Stimulated activated CD4-positive, alpha-beta T cell treated with anti-CD3 and anti-CD28 coated beads, Interleukin-1b, Interleukin-23, amount 100 ng/mL, for 1 hour (primary cell): ENCODE data around the gene PDCD5.
"Not testable (repeated sequence)": the region's sequence is repeated elsewhere in the genome, so short reads cannot be mapped to it uniquely, and the experiment has no call there.

Experiments
- DNase-seq, 2 donors: peaks; one replicate each; pipeline ENCODE4 v3.0.0-alpha.2; 2020; ENCODE audit warnings: low read depth in 2 of 2

Gene PDCD5, protein sequence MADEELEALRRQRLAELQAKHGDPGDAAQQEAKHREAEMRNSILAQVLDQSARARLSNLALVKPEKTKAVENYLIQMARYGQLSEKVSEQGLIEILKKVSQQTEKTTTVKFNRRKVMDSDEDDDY

DNA sequence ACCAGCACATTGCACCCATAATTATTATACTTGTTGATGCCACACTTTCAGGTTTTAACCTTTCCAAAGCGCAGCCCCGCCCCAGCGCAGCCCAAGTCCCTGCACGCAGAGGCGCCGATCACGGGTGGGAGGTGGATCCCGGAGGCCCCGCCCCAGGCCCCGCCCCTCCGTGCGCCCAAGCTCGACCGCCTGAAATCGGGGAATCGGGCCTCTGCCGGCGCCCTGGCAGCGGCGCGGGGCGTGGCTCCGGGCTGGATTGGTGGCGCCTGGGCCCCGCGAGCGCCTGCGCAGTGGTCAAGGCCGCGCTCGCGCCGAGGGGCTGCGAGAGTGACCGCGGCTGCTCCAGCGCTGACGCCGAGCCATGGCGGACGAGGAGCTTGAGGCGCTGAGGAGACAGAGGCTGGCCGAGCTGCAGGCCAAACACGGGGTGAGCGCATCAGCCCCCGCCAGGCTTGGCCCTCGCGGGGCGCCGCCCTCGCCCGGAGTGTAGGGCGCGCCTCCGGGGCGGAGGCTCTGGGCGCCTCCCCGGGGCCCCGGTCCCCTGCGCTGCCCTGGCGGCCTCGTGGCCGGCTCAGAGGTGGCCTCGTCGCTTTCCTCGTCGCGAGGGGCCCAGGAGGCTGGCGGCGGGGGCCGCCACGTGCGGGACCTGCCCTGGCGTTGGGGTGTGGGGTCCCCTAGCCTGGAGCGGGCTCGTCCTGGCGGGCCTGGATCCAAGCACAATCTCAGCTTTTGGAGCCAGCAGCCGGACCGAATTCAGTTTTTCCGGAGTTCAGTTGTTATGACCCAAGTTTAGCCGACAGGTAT is at the start of gene PDCD5:
PDCD5 (plus strand) TSS at position 290 of the 804 bp plus-strand sequence; CDS start at position 362, 72 bp downstream.
- DNase-seq, result peak; percentile 92 to 97

DNA sequence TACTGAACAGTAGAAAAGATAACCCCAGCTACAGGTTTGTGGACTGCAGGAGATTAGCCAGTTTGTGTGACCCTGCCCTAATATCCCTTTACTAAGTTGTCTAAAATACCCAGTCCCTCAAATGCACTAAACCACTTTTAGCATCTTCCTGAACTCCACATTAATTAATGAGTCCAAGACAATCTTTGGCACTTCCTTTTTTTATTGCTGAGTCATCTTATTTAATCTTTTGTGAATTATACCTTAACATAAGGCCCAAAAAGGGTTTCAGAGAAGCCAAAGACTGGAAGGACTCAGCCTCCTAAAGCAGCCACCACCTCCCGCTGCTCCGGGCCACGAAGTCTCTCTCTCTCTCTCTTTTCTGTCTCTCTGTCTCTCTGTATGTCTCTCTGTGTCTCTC is 48.8 kb upstream of the PDCD5 start:
- DNase-seq, result no peak

DNA sequence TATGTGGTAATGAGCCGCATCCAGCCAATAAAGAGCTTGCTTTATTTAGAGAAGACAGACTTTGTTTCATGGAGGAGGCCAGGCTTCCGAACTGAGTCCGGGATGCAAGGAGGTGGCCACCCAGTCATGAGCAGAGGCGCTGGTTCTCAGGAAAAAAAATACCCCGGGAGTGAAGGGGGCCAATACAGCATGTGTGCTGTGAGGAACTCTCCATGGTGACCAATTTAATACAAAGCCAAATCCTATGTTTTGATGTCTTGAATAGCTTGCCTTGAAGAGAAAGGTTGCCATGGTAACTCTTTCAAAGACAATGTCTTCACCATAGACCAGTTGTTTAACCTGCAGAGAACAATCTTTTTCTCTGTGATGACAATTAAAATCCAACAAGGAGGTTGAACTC is 43.4 kb upstream of the PDCD5 start:
- DNase-seq, result no peak

DNA sequence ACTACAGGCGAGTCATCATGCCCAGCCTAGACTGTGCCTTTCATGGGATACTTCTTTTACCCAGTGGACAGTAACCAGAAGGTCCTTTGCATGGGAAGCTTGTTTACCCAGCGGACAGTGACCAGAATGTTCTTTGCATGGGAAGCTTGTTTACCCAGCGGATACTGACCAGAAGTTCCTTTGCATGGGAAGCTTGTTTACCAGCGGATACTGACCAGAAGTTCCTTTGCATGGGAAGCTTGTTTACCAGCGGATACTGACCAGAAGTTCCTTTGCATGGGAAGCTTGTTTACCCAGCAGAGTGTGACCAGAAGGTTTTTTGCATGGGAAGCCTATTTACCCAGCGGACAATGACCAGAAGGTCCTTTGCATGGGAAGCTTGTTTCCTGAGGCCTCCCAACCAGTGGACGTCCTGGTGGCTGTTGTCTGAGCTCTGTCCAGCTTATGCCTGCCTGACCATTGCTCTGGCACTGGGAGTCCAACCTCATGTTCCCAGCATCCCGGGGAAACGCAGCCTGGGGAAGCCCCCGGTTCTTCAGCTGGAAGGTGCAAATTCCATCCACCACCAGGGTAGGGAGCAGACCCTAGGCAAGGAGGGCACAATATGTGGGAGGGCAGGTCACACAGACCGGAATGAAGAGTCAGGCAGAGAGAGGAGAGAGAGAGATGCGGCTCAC is 41.6 kb upstream of the PDCD5 start:
- DNase-seq, result no peak

DNA sequence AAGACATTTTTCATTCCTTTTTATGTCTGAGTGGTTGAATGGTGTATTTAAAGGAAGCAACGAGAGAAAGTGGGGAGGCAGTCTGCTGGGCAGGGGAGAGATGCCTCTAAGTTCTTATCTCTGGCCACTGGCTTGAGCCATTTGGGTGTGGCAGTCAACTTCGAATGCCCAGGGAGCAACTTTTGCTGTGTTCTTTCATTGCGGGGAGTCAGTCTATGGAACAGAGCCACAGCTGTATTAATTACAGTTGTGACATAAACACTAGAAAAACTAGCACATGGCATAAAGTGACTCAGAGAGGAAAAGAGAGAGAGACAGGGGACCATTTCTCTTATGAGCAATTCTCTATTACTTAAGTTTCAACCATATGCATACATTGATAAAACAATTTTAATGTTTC is 40.4 kb upstream of the PDCD5 start:
- DNase-seq, result no peak

DNA sequence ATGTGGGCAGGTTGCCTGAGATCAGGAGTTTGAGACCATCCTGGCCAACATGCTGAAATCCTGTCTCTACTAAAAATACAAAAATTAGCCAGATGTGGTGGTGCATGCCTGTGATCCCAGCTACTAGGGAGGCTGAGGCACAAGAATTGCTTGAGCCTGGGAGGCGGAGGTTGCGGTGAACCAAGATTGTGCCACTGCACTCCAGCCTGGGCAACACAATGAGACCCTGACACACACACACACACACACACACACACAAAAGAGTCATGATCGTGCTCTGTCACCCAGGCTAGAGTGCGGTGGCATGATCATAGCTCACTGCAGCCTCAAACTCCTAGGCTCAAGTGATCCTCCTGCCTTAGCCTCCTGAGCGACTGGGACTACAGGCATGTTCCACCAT is 39.6 kb upstream of the PDCD5 start:
- DNase-seq, result not testable (repeated sequence)

DNA sequence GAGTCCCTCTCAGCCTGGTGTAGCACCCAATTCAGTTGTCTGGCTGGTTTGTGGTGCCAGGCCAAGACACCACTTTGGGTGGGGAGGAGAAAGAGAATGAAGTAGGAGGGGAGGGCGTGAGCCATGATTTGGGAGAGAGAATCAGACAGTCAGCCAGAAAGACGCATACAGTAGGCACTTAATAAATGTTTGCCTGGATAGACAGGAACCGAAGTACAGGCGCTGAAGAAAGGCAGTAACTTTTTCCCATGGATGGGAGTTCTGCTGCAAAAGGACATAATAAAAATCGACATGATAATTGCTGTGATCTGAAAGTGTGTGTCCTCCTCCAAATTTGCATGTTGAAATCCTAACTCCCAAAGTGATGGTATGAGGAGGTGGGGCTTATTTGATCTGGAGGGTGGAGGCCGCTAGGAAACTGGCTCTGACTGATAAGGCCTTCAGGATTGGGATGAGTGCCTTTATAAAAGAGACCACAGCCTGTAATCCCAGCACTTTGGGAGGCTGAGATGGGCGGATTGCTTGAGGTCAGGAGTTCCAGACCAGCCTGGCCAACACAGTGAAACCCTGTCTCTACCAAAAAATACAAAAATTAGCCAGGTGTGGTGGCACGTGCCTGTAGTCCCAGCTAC is 38.4 kb upstream of the PDCD5 start:
- DNase-seq, result no peak

DNA sequence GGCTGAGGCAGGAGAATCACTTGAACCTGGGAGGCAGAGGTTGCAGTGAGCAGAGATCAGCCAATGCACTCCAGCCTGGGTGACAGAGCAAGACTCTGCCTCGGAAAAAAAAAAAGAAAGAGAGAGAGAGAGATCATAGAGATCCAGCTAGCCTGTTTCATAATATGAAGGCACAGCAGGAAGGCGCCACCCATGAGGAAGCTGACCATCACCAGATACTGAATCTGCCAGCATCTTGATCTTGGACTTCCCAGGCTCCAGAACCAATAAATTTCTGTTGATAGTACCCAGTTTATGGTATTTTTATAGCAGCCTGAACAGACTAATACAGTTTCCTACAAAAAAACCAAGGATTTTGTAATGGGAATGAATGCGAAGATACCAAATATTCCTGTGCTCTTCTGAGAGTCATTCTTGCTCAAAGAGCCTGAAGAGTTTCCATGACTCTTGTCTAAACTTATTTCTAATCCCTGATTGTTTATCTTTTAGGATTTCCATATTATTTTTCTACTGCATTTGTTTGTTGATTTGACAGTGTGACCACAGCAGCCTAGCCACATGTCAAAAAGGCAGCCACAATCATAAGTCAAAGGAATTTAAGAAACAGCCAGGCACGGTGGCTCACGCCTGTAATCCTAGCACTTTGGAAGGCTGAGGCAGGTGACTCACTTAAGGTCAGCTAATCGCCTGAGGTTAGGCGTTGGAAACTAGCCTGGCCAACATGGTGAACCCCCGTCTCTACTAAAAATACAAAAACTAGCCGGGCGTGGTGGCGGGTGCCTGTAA is 37.7 kb upstream of the PDCD5 start:
- DNase-seq, result no peak

DNA sequence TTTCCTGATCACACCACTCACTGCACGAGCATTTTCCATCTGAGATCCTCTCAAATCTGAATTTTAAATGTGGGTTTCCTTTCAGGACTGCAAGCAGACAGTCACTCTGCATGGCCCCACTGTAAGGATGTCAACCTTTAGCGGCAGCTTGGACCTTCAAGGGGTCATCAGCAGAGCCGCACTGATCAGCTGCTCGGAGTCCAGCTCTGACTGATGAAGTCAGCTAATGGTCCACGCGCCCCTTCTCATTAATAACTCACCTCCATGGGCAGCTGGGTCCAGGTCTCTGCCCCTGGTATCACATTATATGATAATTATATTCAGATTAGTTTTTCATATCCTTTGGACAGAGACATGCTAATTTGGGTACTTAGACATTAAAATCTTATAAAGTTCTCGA is 36.1 kb upstream of the PDCD5 start:
- DNase-seq, result no peak

DNA sequence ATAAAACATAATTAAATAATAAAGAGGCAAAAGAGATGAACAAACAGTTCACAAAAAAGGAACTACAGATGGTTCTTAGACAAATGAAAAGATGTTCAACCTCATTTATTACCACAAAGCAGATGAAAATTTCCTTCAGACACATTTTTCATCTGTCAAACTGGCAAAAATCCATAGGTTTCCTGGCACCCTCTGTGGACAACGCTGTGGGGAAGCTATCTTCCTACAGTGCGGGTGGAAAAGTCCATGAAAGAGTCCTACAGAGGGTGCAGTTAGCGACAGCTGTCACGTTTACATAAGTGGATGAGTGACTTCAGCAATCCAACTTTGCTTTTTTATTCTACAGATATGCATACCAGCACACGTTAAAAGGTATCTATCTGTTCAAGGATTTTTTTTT is 30.3 kb upstream of the PDCD5 start:
- no peak for DNase-seq

DNA sequence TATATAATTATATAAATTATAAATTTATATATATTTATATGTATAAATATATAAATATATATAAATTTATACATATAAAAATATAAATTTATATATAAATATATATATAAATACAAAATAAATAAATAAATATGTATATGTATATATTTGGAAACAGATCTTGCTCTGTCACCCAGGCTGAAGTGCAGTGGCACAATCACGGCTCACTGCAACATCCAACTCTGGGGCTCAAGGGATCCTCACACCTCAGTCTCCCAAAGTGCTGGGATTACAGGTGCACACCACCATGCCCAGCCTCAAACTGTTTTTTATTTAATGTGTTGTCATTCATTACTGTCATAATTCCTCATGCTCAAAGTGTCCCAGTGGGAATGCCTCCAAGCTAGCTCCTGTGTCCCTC is 25.2 kb upstream of the PDCD5 start:
- no peak for DNase-seq

DNA sequence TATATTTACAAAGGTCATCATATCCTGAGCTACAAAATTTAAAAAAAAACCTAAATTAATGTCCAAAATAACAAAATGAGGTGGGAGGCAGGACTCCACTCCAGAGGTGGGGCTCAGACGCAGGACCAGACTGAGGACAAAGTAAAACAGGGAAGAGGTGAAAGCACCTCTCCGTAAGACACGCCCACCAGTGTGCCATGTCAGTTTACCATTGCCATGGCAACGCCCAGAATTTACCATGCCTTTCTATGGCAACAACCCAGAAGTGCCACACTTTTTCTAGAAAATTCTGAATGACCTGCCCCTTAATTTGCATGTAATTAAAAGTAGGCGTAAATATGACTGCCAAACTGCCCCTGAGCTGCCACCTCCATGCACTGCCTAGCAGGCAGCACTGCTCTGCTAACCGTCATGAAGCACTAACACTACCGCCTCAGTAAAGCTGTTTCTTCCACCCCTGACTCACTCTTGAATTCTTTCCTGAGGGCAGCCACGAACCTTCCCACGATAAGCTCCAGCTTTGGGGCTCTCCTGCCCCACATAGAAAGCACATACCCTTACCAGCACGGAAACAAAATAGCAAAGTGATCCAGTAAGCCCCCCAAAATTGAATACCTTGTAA is 22.3 kb upstream of the PDCD5 start:
- no peak for DNase-seq

DNA sequence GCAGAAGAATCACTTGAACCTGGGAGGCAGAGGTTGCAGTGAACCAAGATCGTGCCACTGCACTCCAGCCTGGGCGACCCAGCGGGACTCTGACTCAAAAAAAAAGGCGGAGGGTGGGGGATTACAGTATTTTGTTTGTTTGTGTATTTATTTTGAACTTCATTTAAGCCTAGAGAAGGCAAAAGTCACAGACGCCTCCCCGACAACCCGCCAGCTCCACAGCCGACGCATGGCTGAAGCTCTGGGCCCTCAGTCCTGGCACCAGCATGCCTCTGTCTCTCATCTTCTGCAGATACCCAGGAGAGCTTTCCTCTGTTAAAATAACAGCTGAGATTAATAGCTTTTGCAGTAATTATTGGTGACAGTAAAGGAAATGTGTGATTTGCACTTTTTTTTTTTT is 17.2 kb upstream of the PDCD5 start:
- no peak for DNase-seq

DNA sequence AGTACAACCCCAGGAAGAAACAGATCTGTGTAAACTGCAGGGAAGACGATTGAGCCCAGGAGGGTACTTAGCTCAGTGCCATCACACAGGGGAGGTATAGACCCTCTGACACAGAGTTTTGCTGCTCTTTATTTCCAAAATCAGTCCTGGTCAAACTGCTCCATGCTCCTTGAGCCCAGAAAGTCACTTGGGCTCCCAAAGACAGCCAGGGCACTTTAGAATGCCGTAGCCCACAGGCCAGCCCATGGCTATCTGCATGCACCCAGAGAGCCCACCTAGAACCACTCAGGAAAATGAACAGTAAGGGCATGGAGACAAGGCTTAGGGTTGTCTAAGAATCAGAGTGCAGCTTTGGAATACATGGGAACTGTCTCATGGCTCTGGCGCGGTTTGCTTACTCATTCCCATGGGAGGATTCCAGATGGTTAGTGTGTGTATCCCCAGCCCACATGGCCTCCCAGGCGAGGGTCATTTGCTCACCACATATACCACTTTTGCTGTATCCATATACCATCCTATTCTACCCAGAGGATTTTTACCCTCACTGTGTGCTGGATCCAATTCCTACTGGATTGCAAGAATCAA is 14.7 kb upstream of the PDCD5 start:
- no peak for DNase-seq

DNA sequence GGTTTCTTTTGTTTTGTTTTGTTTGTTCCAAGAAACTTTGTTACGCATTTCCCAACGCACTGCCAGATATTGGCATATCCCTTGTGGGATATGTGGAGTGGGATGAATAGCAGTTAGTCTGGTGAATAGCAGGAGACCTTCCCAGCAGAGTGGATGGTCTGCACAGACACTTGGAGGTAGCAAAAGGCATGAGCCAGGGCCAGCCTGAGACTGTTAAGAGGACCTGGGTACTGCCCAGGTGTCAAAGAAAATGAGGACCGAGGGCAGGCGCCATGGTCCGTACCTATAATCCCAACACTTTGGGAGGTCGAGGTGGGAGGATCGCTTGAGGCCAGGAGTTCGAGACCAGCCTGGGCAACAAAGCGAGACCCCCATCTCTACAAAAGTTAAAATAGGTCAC is 13.5 kb upstream of the PDCD5 start:
- no peak for DNase-seq

DNA sequence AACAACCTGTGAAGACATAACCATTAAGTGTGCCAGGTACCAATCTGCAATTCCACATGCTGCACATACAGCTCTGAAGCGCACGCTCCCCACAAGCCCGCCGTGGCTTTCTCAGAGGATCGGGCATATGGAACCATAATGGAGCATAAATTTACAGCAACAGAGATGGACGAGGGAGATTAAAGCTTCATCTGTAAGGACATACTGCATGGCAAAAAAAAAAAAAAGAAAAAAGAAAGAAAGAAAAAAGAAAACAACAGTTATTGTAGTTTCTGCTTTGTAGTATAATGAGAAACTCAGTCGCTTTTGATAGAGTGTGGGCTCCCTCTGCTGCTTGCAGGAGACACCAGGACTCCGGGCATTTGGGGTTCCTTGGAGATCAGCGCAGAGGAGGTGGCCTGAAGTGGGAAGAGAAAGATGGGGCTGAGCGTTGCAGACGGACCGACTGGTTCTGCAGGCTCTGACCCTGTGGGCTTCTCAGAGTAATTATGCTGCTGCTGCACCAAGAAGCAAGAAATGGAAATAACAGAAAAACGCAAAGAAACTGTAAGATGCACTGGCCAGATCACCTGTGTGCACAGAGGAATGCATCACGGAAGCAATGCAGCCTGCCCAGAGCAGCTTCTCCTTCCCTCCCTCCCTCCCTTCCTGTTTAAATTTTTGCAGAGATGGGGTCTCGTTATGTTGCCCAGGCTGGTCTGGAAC is 10.8 kb upstream of the PDCD5 start:
- no peak for DNase-seq

DNA sequence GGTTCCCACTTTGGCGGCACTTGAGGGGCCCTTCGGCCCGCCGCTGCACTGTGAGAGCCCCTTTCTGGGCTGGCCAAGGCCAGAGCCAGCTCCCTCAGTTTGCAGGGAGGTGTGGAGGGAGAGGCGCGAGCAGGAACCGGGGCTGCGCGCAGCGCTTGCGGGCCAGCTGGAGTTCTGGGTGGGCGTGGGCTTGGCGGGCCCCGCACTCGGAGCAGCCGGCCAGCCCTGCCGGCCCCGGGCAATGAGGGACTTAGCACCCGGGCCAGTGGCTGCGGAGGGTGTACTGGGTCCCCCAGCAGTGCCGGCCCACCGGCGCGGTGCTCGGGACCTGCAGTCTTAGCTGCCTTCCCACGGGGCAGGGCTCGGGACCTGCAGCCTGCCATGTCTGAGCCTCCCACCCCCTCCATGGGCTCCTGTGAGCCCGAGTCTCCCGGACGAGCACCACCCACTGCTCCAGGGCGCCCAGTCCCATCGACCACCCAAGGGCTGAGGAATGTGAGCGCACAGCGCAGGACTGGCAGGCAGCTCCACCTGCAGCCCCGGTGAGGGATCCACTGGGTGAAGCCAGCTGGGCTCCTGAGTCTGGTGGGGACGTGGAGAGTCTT is 9.4 kb upstream of the PDCD5 start:
- not testable (repeated sequence) for DNase-seq

DNA sequence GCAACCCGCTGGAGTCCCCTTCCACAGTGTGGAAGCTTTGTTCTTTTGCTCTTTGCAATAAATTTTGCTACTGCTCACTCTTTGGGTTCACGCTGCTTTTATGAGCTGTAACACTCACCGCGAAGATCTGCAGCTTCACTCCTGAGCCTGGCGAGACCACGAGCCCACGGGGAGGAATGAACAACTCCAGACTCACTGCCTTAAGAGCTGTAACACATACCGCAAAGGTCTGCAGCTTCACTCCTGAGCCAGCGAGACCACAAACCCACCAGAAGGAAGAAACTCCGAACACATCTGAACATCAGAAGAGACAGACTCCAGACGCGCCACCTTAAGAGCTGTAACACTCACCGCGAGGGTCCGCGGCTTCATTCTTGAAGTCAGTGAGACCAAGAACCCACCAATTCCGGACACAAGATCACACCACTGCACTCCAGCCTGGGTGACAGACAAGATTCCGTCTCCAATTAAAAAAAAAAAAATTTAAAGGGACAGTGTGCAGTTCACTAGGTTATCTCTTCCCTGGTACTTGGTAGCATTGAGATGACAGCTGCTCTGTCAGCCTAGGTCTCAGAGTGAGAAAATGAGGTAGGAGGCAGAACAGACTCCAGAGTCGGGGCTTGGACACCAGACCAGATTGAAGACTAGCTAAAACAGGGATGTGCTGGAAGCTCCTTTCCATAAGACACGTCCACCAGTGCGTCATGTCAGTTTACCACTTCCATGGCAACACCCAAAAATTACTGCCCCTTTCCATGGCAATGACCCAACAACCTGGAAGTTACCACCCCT is 8.1 kb upstream of the PDCD5 start:
- DNase-seq, result not testable (repeated sequence)

DNA sequence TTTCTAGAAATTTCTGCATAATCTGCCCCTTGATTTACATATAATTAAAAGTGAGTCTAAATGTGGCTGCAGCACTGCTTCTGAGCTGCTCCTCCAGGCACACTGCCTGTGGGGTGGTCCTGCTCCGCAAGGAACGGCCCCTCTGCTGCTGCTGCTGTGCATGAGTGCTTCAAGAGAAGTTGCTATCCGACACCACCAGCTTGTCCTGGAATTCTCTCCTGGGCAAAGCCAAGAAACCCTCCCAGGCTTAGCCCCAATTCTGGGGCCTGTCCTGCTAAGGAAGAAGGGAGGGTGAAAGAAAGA is 7.5 kb upstream of the PDCD5 start:
- no peak for DNase-seq
